Measurements from ENCODE around the gene CCDC194. TPM values are rescaled to one million over a fixed set of nuclear protein-coding genes. Genes with fewer than 3 reads are reported as not detected.
A peak's percentile ranks its signal among the peaks of the same experiment; 100 is the strongest.

CCDC194 gene
- total RNA-seq, 1 donor from 2014 or later, result not detected

DNA sequence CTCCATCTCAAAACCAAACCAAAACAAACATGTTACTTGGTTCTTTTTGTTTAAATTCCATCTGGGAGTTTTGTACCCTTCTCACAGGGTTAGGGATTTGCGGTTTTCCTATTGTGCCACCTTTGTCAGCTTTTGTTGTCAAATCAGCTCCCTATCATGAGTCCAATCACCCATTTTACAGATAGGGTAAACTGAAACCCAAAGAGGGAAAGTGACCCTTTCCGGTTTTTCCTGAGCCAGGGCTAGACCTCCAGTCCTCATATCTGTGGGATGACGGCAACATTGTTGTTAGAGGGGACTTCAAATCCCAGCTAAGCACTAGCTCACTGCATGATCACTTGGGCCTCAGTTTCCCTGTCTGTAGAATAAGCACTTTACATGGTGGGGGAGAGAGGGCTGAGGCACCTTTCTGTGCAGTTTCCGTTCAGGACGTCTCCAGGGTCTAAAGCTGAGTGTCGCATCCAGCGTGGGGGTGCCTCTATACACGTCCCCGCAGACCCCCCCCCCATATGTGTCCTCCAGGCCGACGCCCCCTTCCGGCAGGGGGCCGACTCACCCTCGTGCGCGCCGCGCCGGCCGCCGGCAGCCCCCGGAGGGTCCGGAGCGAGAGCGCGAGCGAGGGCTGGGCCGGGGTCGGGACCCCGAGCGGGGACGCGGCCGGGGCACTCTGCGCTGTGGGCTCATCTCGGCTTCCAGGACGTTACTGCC lies 3.9 kb downstream of the CCDC194 start:
- Mint-ChIP-seq H3K4me3 (ENCODE audit: unreplicated experiment) (peak overlapping the region; percentile 89), H3K27me3 (ENCODE audit: low read depth) (no peaks in the 10 kb centered on the region), H3K9me3 (ENCODE audit: low read depth) (peaks cover 3% of the 10 kb centered on the region), H3K4me1 (ENCODE audit: low read depth) (peaks cover 10% of the 10 kb centered on the region), H3K27ac (ENCODE audit: unreplicated experiment) (no peak overlapping the region), H3K36me3 (ENCODE audit: low read depth) (no peaks in the 10 kb centered on the region)
- TF ChIP-seq, protein P1, sequence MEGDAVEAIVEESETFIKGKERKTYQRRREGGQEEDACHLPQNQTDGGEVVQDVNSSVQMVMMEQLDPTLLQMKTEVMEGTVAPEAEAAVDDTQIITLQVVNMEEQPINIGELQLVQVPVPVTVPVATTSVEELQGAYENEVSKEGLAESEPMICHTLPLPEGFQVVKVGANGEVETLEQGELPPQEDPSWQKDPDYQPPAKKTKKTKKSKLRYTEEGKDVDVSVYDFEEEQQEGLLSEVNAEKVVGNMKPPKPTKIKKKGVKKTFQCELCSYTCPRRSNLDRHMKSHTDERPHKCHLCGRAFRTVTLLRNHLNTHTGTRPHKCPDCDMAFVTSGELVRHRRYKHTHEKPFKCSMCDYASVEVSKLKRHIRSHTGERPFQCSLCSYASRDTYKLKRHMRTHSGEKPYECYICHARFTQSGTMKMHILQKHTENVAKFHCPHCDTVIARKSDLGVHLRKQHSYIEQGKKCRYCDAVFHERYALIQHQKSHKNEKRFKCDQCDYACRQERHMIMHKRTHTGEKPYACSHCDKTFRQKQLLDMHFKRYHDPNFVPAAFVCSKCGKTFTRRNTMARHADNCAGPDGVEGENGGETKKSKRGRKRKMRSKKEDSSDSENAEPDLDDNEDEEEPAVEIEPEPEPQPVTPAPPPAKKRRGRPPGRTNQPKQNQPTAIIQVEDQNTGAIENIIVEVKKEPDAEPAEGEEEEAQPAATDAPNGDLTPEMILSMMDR (IDR thresholded peaks at IDR 0.05), result peak; percentile 52
- no peak for DNase-seq (ENCODE audit: low spot score)

DNA sequence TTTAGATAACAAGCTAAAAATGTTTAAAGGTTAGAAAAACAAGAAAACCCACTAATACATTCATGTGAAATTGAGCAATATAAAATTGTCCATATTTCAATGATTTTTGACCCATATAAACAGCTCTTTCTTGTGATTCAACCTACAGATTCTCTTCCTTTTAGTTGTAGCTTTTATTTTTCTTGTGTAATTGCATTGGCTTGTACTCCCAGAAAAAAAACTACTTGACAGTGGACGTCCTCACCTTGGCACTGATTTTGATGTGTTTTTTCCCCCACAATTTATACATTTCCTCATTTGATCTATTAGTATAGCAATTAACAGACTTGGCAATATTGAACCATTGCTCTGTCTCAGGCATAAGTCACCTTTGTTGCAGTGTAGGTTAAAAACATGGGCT lies 4.7 kb downstream of the CCDC194 start:
- peaks cover 10% of the 10 kb centered on the region for H3K4me1 Mint-ChIP-seq (ENCODE audit: low read depth)

DNA sequence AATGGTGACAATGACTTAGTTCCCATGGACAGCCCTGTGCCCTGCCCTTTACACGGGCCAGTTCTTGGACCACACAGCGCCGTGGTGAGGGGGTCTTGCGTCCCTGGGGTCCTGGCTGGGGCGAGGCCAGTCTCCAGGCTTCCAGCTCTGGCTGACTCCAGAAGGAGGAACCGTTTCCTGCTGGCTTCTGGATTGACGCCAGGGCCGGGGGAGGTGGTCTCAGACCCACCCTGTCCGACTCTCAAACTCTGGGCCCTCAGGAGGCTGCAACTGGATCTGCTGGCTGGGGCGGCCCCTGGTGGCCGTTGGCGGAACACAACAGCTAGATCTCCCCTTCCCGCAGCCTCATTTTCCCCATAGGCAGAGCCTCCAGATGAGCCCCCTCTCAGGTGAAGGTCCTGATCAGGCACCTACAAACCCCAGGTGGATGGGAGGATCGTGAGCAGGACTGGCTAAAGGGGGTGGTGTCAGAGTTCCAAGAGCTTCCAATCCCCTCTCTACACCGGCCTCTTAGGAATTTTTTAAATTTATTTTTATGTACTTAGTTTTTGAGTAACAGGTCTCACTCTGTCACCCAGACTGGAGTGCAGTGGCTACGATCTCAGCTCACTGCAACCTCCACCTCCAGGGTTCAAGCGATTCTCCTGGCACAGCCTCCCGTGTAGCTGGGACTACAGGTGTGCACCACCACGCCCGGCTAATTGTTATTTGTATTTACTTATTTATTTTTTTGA lies 8.0 kb downstream of the CCDC194 start:
- no peaks in the 10 kb centered on the region for H3K27me3 Mint-ChIP-seq (ENCODE audit: low read depth)
- TF ChIP-seq, protein P1 (IDR thresholded peaks at IDR 0.05), result peak; percentile 96
- H3K36me3 Mint-ChIP-seq (ENCODE audit: low read depth), result no peaks in the 10 kb centered on the region
- H3K9me3 Mint-ChIP-seq (ENCODE audit: low read depth), result peaks cover 3% of the 10 kb centered on the region
- peaks cover 14% of the 10 kb centered on the region for H3K4me1 Mint-ChIP-seq (ENCODE audit: low read depth)
- no peak overlapping the region for H3K27ac Mint-ChIP-seq (ENCODE audit: unreplicated experiment)
- no peak for DNase-seq (ENCODE audit: low spot score)
- H3K4me3 Mint-ChIP-seq (ENCODE audit: unreplicated experiment), result no peak overlapping the region

More for the DNA sequence above, 4.7 kb downstream of the CCDC194 start:
- peaks cover 3% of the 10 kb centered on the region for H3K9me3 Mint-ChIP-seq (ENCODE audit: low read depth)
- no peak overlapping the region for H3K27ac Mint-ChIP-seq (ENCODE audit: unreplicated experiment)
- H3K36me3 Mint-ChIP-seq (ENCODE audit: low read depth), result no peaks in the 10 kb centered on the region
- H3K4me3 Mint-ChIP-seq (ENCODE audit: unreplicated experiment), result no peak overlapping the region
- no peaks in the 10 kb centered on the region for H3K27me3 Mint-ChIP-seq (ENCODE audit: low read depth)
- DNase-seq (ENCODE audit: low spot score), result no peak
- TF ChIP-seq, protein P1 (IDR thresholded peaks at IDR 0.05), result no peak

DNA sequence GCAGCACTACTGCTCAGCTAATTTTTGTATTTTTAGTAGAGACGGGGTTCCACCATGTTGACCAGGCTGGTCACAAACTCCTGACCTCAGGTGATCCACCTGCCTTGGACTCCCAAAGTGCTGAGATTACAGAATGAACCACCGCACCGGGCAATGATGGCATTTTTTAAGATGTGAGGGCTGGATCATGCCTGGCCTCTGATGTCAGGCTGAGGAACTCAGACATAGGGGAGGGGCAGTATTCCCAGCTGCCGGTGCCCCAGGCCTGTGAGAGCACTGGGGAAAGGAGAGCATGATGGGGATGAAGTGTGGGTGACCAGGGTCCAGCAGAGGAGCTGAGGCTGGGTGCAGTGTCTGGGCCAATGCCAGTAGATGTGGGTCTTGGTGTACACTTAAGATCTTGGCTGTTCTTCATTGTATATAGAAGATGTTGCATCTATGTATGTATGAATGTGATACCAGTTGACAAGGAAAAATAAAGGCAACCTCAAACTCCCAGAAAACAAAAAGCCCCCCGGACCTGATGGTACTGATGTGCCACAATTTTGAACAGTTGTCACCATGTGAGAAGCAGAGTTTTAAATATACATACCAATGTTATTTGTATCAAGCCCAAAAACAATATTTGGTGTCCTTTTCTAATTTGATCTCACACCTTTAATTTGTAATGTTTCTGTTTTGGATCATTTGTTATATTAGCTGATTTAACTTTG lies 13.4 kb downstream of the CCDC194 start:
- H3K36me3 Mint-ChIP-seq (ENCODE audit: low read depth), result no peaks in the 10 kb centered on the region
- H3K27me3 Mint-ChIP-seq (ENCODE audit: low read depth), result no peaks in the 10 kb centered on the region
- H3K9me3 Mint-ChIP-seq (ENCODE audit: low read depth), result peaks cover 4% of the 10 kb centered on the region
- no peak for DNase-seq (ENCODE audit: low spot score)
- peaks cover 14% of the 10 kb centered on the region for H3K4me1 Mint-ChIP-seq (ENCODE audit: low read depth)
- TF ChIP-seq, protein P1 (IDR thresholded peaks at IDR 0.05), result no peak
- no peak overlapping the region for H3K4me3 Mint-ChIP-seq (ENCODE audit: unreplicated experiment)
- no peak overlapping the region for H3K27ac Mint-ChIP-seq (ENCODE audit: unreplicated experiment)

DNA sequence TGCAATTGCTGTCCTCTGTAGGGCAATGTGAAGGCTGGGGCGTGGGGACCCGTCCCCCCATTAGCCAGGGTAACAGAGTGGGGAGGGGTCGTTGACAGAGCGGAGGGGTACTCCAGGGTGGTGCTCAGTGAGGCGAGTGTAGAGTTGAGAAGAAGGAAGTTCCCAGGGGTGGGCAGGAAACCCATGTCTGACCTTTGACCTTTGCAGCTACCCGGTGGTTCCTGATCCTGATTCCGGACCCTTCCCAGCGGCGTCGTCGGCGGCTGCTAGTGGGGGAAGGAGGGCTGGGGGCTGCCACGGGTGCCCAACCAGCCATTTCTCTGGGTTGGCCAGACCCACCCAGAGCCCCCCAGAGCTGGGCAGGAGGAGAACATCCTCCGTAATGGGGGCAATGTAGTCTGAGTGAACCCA lies 14.8 kb downstream of the CCDC194 start:
- Mint-ChIP-seq H3K4me3 (ENCODE audit: unreplicated experiment) (no peak overlapping the region), H3K27ac (ENCODE audit: unreplicated experiment) (peak overlapping the region; percentile 51), H3K36me3 (ENCODE audit: low read depth) (no peaks in the 10 kb centered on the region), H3K27me3 (ENCODE audit: low read depth) (no peaks in the 10 kb centered on the region), H3K9me3 (ENCODE audit: low read depth) (peaks cover 4% of the 10 kb centered on the region), H3K4me1 (ENCODE audit: low read depth) (peaks cover 14% of the 10 kb centered on the region)
- no peak for DNase-seq (ENCODE audit: low spot score)
- TF ChIP-seq, protein P1 (IDR thresholded peaks at IDR 0.05), result no peak
